Mesothelial cell of epicardium (in vitro differentiated cells): ENCODE data around the gene ZDHHC9. TPM values are rescaled to one million over a fixed set of nuclear protein-coding genes. Genes with fewer than 3 reads are reported as not detected.

Source experiments
- DNase-seq, 2 experiments: peaks; one replicate each; pipeline ENCODE4 v3.0.0; 2021; ENCODE audit warnings: low spot score in 2 of 2; ENCODE audit not compliant: unreplicated experiment in 2 of 2
- H3K27ac Mint-ChIP-seq: 2 replicates; pipeline ENCODE4 v1.8.0; 2021; ENCODE audit warnings: mixed read lengths
- H3K27me3 Mint-ChIP-seq: 2 replicates; pipeline ENCODE4 v1.8.0; 2021; ENCODE audit warnings: low read depth, mixed read lengths
- H3K36me3 Mint-ChIP-seq: 2 replicates; pipeline ENCODE4 v1.8.0; 2021; ENCODE audit warnings: mixed read lengths
- H3K4me1 Mint-ChIP-seq: 2 replicates; pipeline ENCODE4 v1.8.0; 2021; ENCODE audit warnings: mixed read lengths
- H3K4me3 Mint-ChIP-seq: 2 replicates; pipeline ENCODE4 v1.8.0; 2021; ENCODE audit warnings: mild to moderate bottlenecking, moderate library complexity, mixed read lengths
- H3K9me3 Mint-ChIP-seq: 2 replicates; pipeline ENCODE4 v1.8.0; 2021; ENCODE audit warnings: mixed read lengths
- total RNA-seq: library from RNA; stranded (reverse); gene quantifications from 3 replicates; pipeline ENCODE4 v1.2.1, GENCODE V29; 2021
- TF ChIP-seq, protein P1 (sequence below): fragments of 200-600 bp; sonication (generic); IDR thresholded peaks from one replicate; pipeline ENCODE4 v1.5.0; 2021; ENCODE audit warnings: antibody characterized with exemption; ENCODE audit not compliant: unreplicated experiment

The ZDHHC9 gene
- total RNA-seq, 1 donor from 2014 or later = 30.2 TPM

DNA sequence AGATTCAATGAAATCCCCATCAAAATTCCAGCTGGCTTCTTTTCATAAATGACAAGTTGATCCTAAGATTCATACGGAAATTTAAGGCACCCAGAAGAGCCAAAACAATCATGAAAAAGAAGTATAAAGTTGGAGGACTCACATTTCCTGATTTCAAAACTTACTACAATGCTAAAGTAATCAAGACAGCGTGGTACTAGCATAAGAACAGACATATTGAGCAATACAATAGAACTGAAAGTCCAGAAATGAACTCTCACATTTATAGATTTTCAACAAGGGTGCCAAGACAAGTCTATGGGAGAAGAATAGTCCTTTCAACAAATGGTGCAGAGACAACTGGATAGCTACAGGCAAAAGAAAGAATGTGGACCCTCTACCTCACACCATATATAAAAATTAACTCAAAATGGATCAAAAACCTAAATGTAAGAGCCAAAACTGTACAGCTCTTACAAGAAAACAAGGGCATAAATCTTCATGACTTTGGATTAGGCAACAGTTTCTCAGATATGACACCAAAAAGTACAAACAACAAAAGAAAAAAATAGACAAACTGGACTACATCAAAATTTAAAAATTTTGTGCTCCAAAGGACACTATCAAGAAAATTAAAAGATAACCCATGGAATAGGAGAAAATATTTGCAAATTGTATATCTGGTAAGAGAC lies 35.4 kb downstream of the ZDHHC9 start:
- Mint-ChIP-seq H3K27me3 (no peaks in the 10 kb centered on the region), H3K4me3 (no peak overlapping the region), H3K4me1 (no peaks in the 10 kb centered on the region), H3K36me3 (peaks cover 34% of the 10 kb centered on the region), H3K27ac (no peak overlapping the region), H3K9me3 (peaks cover 21% of the 10 kb centered on the region)
- TF ChIP-seq, protein P1, sequence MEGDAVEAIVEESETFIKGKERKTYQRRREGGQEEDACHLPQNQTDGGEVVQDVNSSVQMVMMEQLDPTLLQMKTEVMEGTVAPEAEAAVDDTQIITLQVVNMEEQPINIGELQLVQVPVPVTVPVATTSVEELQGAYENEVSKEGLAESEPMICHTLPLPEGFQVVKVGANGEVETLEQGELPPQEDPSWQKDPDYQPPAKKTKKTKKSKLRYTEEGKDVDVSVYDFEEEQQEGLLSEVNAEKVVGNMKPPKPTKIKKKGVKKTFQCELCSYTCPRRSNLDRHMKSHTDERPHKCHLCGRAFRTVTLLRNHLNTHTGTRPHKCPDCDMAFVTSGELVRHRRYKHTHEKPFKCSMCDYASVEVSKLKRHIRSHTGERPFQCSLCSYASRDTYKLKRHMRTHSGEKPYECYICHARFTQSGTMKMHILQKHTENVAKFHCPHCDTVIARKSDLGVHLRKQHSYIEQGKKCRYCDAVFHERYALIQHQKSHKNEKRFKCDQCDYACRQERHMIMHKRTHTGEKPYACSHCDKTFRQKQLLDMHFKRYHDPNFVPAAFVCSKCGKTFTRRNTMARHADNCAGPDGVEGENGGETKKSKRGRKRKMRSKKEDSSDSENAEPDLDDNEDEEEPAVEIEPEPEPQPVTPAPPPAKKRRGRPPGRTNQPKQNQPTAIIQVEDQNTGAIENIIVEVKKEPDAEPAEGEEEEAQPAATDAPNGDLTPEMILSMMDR = no peak
- no peak for DNase-seq

DNA sequence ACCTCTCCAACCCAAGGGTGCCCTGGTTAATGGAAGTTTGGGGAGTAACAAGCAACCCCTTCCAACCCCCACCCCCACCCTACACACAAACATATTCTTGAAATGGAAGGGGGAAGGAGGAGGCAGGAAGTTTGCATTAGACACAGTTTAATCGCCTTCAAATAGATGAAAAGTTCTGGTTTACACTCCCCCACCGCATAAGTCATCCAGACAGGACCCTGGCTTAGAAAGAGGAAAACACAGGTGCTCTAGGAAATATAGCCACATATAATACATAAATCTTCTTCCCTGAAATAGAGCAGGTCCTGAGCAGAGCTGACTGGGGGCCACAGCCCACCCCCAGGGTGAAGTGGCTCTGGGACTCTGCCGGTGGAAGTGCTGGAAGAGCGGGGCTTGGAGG lies 38.9 kb downstream of the ZDHHC9 start:
- TF ChIP-seq, protein P1 = no peak
- Mint-ChIP-seq H3K4me3 (no peak overlapping the region), H3K27me3 (no peaks in the 10 kb centered on the region), H3K27ac (no peak overlapping the region), H3K4me1 (peaks cover 4% of the 10 kb centered on the region), H3K36me3 (peaks cover 24% of the 10 kb centered on the region), H3K9me3 (peaks cover 22% of the 10 kb centered on the region)
- DNase-seq = no peak

DNA sequence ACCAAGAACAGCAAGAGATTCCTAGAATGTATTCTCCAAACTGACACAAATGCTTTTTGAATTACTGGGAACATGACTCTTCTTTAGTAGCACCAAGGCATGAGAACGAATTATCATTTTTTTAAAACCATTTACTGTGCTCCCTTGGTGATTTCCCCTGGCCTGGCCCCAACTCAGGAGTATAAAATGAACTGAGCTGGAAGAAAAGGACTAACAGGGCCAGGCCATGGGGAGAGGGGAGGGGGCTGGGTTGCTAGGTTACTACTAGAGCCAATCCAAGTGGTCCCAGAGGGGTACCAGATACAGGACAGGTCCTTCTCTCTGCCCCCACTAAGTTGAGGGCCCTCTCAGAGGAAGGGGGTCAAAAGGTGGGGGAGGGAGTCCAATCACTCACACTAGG lies 40.8 kb downstream of the ZDHHC9 start:
- TF ChIP-seq, protein P1 = no peak
- Mint-ChIP-seq H3K4me3 (no peak overlapping the region), H3K9me3 (peaks cover 6% of the 10 kb centered on the region), H3K27ac (no peak overlapping the region), H3K27me3 (no peaks in the 10 kb centered on the region), H3K4me1 (peaks cover 4% of the 10 kb centered on the region), H3K36me3 (peaks cover 12% of the 10 kb centered on the region)
- no peak for DNase-seq

DNA sequence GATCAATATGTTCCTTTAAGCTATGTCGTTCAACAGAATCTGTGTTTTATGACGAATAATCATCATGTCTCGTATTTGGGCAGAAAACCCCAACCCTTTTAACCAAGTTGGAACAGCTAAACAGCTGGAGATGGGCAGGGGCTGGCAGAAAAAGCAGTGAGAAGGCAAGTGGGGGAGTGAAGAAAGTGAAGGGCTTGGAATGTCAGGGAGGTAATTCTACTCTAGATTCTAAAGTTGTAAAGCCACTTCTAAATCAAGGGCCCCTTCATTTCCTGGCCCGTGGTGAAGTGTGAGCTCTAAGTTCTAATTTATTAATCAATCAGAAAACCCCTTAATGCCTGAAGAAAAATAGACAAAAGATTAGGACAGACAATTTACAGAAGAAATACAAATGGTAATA lies 43.5 kb downstream of the ZDHHC9 start:
- peaks cover 4% of the 10 kb centered on the region for H3K4me1 Mint-ChIP-seq
- H3K4me3 Mint-ChIP-seq = no peak overlapping the region
- TF ChIP-seq, protein P1 = no peak

DNA sequence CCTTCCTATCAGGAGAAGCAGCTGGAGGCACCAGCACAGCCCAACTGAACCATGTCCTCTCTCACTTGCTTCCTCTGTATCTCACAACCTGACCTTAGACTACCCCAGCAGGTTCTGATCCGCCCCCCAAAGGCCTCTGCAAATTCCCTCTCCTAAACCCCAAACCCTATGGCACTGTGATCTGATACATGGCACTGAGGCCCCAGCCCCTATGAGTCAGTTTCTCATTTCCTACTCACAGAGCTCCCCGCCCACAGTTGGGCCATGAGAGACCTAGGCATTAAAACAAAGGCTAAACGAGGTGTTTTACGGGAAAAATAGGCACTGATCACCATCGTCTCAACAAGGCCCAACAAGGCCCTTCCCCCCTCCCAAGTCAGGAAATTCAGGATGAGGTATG lies 44.8 kb downstream of the ZDHHC9 start:
- H3K4me3 Mint-ChIP-seq = no peak overlapping the region
- DNase-seq = no peak
- H3K27me3 Mint-ChIP-seq = no peaks in the 10 kb centered on the region
- H3K27ac Mint-ChIP-seq = no peak overlapping the region
- peaks cover 4% of the 10 kb centered on the region for H3K4me1 Mint-ChIP-seq
- TF ChIP-seq, protein P1 = no peak
- peaks cover 6% of the 10 kb centered on the region for H3K9me3 Mint-ChIP-seq
- peaks cover 7% of the 10 kb centered on the region for H3K36me3 Mint-ChIP-seq

More for the DNA sequence above, 43.5 kb downstream of the ZDHHC9 start:
- no peak overlapping the region for H3K27ac Mint-ChIP-seq
- peaks cover 6% of the 10 kb centered on the region for H3K9me3 Mint-ChIP-seq
- DNase-seq = no peak
- H3K36me3 Mint-ChIP-seq = peaks cover 7% of the 10 kb centered on the region
- H3K27me3 Mint-ChIP-seq = no peaks in the 10 kb centered on the region

DNA sequence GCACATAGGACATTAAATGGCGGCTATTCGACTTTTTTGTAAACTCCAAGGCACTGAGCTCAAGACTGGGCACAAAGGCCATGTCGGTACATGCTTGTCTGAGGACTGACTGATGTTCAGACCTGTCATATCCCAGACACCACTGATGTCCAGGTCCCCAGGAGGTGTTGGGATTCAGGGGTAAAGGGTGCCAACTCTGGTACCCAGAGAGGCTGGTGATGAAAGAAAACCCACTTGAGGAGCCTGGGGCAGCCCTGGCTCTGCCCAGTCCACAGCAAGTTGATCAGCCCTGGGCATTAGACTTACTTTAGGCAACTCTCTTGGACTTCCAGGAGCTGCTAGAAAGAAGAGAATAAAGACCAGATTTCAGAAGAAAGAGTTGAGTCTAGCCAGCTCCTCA lies 45.2 kb downstream of the ZDHHC9 start:
- peaks cover 6% of the 10 kb centered on the region for H3K9me3 Mint-ChIP-seq
- no peak overlapping the region for H3K27ac Mint-ChIP-seq
- DNase-seq = no peak
- peaks cover 4% of the 10 kb centered on the region for H3K4me1 Mint-ChIP-seq
- TF ChIP-seq, protein P1 = no peak
- H3K36me3 Mint-ChIP-seq = peaks cover 7% of the 10 kb centered on the region
- H3K27me3 Mint-ChIP-seq = no peaks in the 10 kb centered on the region
- no peak overlapping the region for H3K4me3 Mint-ChIP-seq
